Jurkat, Clone E6-1 (cell line): ENCODE results near the gene BRD4.
"Not testable (repeated sequence)": the region's sequence is repeated elsewhere in the genome, so short reads cannot be mapped to it uniquely, and the experiment has no call there.

ENCODE experiments used
- DNase-seq: peaks from one replicate; pipeline ENCODE4 v3.0.0-alpha.2; 2011; ENCODE audit warnings: low read depth, low spot score
- H3K4me3 ChIP-seq: 2 replicates; pipeline ENCODE4 v1.5.1; 2011; ENCODE audit warnings: mild to moderate bottlenecking, low read length, control low read depth, moderate library complexity

BRD4 gene

DNA sequence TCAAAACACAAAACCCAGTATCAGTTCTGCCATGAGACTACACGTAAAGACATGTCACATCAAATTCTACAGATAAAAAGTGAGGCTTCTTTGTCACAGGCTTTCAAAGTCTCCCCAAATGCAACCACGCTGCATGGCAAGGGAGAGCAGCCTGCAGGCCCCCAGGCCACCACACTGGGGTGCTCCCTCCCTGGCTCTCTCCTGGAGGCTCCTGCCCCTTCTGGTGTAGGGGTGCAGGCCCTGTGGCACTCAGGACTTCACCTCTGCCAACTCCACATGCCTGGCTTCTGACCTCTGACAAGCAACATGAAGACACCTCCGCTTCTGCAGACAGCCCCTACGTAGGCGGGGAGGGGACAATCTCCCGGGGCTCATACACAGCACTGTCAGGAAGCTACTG lies 32.9 kb upstream of the BRD4 start:
- no peak overlapping the region for H3K4me3 ChIP-seq
- no peak for DNase-seq

DNA sequence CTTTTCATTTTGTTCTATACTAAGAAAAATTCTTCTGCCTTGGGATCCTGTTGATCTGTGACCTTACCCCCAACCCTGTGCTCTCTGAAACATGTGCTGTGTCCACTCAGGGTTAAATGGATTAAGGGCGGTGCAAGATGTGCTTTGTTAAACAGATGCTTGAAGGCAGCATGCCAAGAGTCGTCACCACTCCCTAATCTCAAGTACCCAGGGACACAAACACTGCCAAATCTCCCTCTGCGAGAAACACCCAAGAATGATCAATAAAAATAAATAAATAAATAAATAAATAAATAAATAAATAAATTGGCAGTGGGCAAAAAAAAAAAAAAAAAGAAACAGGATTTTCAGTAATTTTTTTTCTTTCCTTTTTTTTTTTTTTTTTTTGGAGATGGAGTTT lies 31.5 kb upstream of the BRD4 start:
- not testable (repeated sequence) for H3K4me3 ChIP-seq, DNase-seq

DNA sequence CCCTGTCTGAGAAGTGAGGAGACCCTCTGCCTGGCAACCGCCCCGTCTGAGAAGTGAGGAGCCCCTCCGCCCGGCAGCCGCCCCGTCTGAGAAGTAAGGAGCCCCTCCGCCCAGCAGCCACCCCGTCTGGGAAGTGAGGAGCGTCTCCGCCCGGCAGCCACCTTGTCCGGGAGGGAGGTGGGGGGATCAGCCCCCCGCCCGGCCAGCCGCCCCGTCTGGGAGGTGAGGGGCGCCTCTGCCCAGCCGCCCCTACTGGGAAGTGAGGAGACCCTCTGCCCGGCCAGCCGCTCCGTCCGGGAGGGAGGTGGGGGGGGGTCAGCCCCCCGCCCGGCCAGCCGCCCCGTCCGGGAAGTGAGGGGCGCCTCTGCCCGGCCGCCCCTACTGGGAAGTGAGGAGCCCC lies 30.7 kb upstream of the BRD4 start:
- not testable (repeated sequence) for DNase-seq

DNA sequence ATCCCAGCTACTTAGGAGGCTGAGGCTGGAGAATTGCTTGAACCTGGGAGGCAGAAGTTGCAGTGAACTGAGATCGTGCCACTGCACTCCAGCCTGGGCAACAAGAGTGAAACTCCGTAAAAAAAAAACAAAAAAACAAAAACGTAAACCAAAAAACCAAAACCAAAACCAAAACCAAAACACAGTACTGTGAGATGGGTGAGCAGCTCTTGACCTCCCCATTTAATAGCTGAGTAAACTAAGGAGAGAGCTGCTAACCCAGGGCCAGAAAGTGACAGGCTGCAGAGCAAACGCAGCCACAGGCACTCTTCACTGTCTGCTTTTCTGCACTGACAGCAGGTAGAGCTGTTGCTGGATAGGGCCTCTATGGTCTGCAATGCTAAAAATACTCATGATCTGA lies 27.7 kb upstream of the BRD4 start:
- DNase-seq, H3K4me3 ChIP-seq: not testable (repeated sequence)

More for the DNA sequence above, 30.7 kb upstream of the BRD4 start:
- H3K4me3 ChIP-seq = not testable (repeated sequence)

DNA sequence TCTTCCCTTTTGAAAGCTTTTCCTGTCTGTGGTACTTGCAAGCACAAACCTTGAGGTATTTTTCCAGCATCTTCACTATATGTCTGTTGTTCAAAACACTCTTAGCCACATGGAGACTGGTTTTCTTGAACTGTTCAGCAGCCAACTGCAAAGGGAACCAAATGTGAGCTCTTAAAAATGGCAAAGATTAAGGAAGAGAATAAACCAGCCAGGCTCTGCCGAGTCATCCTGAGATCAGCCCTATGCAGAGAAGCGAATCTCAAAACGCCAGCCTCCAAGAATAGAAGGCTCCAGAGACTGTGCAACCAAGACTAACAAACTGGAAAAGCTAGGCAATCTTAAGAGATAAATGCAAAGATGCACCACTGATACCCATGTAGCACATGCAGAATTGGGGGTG lies 26.6 kb upstream of the BRD4 start:
- no peak overlapping the region for H3K4me3 ChIP-seq
- no peak for DNase-seq

DNA sequence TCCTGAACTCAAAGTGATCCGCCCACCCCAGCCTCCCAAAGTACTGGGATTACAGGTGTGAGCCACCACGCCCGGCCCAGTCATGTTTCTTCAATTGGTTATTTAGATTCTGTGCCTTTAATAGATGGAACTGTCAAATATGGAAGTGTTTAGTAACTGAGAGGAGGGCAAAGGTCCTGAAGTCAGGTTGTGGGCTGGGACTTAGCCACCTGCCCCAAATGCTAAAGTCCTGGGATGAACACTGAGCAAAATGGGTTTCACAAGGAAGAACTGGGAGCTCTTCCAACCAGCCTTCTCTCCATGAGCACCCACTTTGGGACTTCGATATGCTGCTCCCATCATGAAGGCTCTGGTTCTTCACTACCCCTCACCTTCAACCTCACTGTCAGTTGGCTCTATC lies 25.6 kb upstream of the BRD4 start:
- no peak for DNase-seq
- H3K4me3 ChIP-seq = no peak overlapping the region

DNA sequence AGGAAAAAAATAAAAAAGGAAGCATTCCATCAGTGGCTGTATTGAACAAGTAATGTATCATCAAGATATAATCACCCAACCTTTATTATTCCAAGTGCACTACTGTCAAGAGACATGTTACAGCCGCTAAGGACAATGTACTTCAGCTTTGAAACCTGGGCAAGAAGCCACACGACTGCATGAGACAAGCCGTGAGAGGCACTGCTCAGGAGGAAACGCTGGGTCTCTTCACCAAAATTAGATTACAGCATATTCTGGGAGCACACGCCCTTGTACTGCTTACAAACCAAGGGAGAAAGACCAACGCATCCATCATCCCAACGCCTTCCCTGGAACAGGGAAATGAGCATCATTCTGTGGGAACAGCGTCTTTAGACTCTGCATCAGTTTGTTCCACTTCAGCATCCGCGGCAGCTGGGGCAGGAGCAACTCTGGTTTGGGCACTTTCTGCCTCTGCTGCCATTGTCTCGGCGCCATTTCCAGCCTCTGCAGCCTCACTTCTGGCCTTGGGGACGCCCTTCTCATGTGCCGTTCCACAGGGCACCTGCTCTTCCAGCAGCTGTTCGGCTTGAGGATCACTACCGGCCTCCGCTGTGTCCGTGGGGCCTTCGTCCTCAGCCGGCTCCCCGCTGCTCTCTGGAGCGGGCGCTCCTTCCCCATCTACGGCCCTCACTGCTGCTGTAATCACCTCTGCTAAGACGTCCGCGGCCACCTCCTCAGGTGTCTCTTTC lies 22.4 kb upstream of the BRD4 start:
- no peak overlapping the region for H3K4me3 ChIP-seq
- DNase-seq = no peak

DNA sequence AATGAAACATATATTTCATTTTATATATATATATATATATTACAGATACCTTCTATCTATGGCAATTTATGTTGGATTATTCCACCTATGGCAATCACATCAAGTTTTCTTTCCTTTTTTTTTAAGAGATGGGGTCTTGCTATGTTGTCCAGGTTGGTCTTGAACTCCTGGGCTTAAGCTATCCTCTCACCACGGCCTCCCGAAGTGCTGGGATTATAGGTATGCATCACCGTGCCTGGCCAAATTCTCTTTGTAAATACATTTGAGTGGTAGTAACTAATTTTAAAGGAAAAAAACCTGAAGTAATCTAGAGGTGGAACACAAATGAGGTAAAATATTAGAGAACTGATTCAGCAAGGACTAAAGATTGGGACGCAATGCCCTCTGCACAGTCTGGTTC lies 21.6 kb upstream of the BRD4 start:
- no peak overlapping the region for H3K4me3 ChIP-seq
- DNase-seq = no peak

DNA sequence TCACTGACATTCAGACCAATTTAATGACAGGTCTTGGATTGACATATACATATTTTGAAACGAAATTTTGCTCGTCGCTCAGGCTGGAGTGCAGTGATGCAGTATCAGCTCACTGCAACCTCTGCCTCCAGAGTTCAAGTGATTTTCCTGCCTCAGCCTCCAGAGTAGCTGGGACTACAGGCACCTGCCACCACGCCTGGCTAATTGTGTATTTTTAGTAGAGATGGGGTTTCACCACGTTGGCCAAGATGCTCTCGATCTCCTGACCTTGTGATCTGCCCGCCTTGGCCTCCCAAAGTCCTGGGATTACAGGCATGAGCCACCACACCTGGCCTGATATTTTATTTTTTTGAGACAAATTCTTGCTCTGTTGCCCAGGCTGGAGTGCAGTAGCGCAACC lies 20.2 kb upstream of the BRD4 start:
- not testable (repeated sequence) for H3K4me3 ChIP-seq, DNase-seq

DNA sequence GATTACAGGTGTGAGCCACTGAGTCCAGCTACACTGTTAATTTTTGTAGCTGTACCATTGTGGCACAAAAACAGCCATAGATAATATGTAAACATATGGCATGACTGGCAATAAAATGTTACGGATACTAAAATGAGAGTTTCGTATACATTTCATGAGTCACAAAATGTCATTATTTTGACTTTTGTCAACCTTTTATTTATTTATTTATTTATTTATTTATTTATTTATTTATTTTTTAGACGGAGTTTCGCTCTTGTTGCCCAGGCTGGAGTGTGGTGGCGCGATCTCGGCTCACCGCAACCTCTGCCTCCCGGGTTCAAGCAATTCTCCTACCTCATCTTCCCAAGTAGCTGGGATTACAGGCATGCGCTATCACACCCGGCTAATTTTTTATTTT lies 9.0 kb upstream of the BRD4 start:
- H3K4me3 ChIP-seq, DNase-seq: not testable (repeated sequence)

DNA sequence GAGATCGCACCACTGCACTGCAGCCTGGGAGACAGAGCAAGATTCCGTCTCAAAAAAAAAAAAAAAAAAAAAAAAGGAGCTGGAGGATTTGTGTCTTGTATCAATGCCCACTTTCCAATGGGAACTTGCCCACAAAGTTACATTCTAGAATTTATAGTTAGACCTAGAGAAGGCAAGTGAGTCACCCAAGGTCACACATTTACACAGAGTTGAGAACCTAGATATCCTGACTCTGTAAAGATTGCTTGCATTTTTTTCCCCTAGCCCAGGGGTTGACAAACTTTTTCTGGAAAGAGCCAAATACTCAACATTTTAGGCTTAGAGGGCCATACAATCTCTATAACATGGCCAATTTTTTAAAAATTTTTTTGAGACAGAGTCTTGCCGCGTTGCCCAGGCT lies 7.7 kb upstream of the BRD4 start:
- H3K4me3 ChIP-seq = no peak overlapping the region
- DNase-seq = no peak

DNA sequence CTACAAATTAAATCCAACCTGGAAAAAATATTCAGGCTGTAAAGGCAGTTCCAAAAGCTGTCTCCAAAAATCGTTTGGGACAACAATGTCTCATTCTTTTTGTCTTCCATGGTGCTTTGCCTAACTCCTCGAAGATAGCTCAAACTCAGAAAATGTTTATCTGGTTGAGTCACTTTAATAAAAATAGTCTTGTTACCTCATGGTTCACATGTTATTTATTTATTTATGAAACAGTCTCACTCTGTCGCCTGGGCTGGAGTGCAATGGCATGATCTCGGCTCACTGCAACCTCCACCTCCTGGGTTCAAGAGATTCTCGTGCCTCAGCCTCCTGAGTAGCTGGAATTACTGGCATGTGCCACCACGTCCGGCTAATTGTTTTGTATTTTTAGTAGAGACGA lies 4.9 kb upstream of the BRD4 start:
- H3K4me3 ChIP-seq = no peak overlapping the region
- DNase-seq = no peak

DNA sequence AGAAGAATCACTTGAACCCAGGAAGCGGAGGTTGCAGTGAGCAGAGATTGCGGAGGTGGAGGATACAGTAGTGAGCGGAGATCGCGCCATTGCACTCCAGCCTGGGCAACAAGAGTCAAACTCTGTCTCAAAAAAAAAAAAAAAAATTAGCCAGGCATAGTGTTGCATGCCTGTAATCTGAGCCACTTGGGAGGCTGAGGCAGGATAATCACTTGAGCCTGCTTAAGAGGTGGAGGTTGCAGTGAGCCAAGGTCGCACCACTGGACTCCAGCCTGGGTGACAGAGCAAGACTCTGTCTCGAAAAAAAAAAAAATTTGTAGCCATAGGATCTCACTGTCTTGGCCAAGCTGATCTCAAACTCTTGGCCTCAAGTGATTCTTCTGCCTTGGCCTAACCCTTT lies 3.7 kb upstream of the BRD4 start:
- H3K4me3 ChIP-seq, DNase-seq: not testable (repeated sequence)

DNA sequence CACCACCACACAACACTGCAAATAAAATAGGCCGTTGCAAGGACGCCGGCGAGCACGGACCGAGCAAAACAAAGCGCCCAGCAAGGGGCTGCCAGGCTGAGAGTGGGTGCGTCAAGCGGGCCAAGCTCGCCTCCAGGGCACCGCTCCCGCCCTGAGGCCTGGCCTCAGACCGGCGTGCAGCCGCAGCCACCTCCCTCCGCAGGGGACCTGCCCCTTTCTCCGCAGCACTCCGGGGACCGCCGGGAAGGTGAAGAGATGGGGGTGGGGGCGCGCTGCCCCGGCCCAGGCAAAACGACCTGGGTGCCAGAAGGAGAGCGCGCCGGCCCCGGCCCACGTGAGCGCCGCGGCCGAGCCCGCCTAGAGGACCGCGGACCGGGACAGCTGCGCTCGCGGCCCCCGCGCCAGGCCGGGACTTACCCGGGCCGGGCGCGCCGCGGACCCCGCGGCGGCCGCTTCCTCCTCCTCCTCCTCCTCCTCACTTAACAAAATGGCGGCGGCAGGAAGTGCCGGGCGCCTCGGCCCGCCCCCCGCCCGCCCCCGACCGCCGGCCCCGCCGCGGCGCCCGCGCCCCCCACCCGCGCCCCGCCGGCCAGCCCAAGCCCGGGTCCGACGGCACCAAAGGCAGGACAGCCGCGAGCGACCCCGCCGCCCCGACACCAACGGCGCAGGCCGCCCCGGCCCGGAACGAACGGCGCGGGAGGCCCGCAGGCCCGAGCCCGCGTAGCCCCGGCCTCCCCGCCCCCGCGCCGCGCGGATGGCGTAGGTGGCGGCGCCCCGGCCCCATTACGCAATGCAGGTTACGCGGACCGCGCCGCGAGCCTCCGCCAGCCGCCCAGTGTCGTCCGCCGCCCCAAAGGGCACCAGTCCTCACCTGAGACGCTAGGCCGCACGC lies 674 bp downstream of the BRD4 start:
- peak overlapping the region; percentile 94 for H3K4me3 ChIP-seq
- DNase-seq = no peak

DNA sequence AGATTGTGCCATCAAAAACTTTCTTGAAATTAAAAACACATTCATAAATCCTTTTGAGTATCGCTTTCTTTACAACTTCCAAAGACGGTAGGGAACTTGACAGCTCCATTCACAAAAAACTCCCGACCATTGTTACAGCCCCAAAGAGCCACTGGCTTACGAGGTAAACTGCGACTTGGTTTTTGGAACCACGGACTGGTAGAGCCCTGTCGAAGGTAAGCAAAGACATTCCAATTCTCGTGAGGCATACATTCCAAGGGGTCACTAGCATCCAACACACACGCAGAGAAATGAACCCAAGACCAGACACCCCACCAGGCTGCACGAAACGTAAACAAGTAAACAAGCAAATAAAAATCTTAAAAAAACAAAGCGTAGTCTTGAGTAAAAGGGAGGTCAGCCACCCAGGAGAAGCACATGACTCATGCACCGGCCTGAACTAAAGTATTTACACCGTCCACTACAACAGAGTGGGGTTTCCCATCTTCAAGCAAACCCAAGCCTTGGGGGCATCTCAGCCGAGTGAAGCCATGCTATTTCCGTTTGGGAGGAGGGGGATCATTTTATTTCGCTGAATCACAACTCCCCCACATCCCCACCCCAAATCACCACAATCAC lies 1.4 kb downstream of the BRD4 start:
- peak overlapping the region; percentile 94 for H3K4me3 ChIP-seq
- no peak for DNase-seq

DNA sequence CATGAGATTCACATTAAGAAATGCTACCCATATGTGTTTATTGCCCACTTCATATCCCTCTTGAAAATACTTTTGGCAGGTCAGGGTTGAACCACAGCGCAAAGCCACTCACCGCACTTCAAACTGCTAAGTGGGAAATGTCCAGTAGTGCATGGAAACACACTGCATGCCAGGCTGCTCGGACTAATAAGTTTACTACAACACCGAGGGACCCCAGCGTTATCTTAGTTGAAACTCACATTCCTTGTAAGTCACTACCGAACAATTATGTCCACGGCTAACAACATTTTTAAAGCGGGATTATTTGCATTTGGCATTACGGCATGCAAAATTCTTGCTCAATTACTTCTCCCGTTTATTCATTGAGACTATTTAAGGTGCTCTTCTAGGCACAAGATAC lies 4.0 kb downstream of the BRD4 start:
- no peak overlapping the region for H3K4me3 ChIP-seq

DNA sequence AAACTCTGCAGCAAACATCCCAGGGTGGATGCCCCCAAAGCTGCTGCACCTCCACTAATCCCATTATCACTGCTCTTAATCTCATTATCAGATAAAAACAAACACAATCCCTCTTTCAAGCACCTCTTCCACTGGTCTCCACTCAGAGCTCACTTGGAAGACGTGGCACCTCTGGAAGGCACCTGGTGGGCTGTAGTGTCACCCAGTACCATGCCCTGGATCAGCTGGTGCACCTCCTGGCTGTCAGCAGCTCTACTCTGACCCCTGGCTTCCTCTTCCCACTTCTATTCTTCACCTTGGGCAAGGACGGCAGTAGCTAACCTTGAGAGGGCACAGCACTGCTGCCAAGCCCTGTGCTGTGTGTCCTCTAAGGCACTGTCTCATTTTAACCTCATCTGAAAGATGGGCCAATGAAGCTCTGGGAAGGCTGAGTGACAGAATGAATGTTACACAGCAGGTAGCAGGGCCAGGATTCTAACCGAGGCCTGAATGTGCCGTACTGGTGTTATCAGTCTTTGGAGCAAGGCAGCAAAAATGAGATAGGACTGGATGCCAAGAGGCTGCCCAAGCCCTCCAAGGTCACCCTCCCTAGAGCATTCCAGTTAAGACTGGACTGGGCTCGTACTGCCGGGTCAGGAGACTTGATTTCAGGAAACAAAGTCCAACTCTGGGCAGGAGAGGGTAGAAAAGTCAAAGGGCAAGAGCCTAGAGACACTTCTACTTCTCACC lies 7.4 kb downstream of the BRD4 start:
- H3K4me3 ChIP-seq = no peak overlapping the region
- no peak for DNase-seq

More for the DNA sequence above, 4.0 kb downstream of the BRD4 start:
- no peak for DNase-seq

DNA sequence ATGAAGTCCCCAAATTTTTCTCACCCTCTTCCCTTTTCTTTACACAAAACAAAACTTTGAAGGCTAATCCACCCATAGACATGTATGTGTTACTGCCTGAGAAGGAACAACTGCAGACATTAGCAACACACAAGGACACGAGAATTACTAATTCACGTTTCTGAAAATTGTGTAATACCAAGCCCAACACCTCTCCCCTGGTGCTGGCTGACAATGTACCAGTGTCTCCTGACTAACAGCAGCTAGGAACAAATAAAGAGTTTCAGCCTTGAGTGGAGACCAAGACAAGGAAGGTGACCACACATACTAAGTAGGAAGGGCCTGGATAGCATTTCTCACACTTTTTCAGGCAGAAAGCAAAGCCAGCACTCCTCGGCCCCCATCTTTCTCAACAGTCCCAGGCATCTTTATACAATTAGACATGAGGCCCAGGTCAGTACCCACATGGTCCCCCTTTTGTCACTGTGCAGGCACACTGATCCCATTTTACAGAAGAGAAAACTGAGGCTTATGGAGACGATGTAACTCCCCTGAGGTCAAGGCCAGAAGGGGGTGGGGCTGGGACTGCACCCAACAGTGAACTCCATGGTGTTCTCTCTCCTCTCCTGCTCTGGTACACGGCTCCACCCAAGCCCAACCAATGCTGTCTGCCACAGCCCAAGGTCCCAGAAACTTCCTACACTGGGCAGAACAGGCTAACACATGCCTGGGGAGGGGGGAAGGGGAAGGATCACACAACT lies 8.7 kb downstream of the BRD4 start:
- no peak overlapping the region for H3K4me3 ChIP-seq
- DNase-seq = no peak

DNA sequence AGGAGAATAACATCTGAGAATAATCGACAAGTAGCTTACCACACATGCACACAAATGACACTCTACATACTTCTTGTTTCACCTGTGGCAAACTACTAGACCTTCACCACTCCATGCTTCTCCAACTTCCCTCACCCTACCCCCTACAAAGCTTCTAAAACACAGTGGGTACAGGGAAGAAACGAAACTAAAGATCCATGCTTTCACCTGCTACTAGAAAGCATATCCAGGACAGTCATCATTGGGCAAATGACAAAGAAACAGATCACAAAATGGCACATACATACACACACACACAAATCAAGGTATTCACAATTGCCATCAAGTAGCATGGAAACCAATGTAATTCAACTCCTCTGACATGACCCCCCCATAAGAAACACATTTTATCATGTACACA lies 10.6 kb downstream of the BRD4 start:
- DNase-seq = no peak

More for the DNA sequence above, 10.6 kb downstream of the BRD4 start:
- H3K4me3 ChIP-seq = no peak overlapping the region
